ENCODE measurements around the gene DOK6. TPM values are rescaled to one million over a fixed set of nuclear protein-coding genes. Genes with fewer than 3 reads are reported as not detected.

DOK6 gene
- total RNA-seq, 2 donors from 2014 or later: 0.59 to 0.61 TPM

DNA sequence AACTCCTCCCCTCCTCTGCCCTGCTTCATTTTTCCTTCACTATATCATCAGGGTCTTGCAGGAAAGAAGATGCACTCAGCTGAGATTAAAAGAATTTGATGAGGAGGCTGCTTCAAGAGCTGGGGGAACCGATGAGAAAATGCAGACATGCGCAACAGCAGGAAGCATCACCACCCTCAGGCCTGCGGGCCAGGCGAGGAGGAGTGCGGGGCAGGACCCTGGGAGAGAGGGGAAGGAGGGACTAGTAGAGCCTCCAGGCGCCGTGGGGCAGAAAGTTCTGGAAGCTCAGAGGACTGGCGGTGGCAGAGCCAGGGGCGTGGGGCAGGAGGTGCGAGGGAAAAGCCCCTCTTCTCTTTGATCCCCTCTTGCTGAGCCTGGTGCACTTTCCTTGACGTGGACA, 438.8 kb downstream of the DOK6 start:
- Histone ChIP-seq H3K4me3 (no peak overlapping the region), H3K27ac (no peak overlapping the region), H3K36me3 (no peaks in the 10 kb centered on the region), H3K9me3 (no peaks in the 10 kb centered on the region), H3K27me3 (no peaks in the 10 kb centered on the region), H3K4me1 (no peaks in the 10 kb centered on the region), H3K9ac (ENCODE audit: low read depth in 2 of 2, low read length in 2 of 2) (no peak overlapping the region)
- intact Hi-C loops (cut with DNase I): no loop called here
- no peak for DNase-seq
- TF ChIP-seq, protein P1, sequence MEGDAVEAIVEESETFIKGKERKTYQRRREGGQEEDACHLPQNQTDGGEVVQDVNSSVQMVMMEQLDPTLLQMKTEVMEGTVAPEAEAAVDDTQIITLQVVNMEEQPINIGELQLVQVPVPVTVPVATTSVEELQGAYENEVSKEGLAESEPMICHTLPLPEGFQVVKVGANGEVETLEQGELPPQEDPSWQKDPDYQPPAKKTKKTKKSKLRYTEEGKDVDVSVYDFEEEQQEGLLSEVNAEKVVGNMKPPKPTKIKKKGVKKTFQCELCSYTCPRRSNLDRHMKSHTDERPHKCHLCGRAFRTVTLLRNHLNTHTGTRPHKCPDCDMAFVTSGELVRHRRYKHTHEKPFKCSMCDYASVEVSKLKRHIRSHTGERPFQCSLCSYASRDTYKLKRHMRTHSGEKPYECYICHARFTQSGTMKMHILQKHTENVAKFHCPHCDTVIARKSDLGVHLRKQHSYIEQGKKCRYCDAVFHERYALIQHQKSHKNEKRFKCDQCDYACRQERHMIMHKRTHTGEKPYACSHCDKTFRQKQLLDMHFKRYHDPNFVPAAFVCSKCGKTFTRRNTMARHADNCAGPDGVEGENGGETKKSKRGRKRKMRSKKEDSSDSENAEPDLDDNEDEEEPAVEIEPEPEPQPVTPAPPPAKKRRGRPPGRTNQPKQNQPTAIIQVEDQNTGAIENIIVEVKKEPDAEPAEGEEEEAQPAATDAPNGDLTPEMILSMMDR (IDR thresholded peaks at IDR 0.05): no peak

DNA sequence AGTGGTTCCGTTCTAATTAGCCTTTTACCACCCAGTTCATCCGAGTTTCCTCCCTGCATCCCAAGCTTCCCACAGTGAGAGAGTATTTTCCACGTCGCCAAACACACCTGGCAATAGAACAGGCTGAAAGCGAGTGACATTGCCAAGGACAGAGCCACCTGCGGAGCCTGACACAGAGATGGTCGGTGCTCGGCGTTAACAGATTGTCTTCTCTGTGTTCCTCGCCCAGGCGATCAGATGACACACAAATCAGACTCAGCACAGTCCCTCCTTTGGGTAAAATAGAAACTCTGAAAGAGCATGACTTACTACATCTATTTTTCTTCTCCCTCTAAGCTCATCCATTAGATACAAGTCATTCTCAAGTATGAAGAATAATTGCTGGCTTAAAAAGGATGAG, 439.3 kb downstream of the DOK6 start:
- H3K4me3 ChIP-seq: no peak overlapping the region
- H3K4me1 ChIP-seq: no peaks in the 10 kb centered on the region
- no peaks in the 10 kb centered on the region for H3K27me3 ChIP-seq
- no peaks in the 10 kb centered on the region for H3K36me3 ChIP-seq
- TF ChIP-seq, protein P1 (IDR thresholded peaks at IDR 0.05): no peak
- intact Hi-C loops (cut with DNase I): no loop called here
- no peak overlapping the region for H3K27ac ChIP-seq
- no peak overlapping the region for H3K9ac ChIP-seq (ENCODE audit: low read depth in 2 of 2, low read length in 2 of 2)
- DNase-seq: no peak
- no peaks in the 10 kb centered on the region for H3K9me3 ChIP-seq

DNA sequence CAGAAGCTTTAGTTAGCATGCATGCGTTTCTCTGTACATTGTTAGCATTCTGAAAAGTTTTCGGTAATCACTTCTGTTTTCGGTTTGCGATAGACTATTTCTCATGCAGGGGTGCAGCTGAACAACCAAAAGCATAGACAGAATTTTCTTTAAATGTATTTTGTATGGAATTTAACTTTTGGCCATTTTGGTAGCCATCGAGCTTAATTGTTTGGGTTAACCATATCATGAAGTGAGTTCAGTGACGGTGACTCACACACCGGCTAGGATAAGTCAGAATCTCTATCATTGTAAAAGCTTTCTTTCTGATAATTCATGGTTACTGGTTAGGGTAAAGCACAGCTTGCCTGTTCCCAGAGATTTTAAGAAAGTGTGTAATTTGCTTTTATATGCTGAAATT, 439.8 kb downstream of the DOK6 start:
- Histone ChIP-seq H3K4me3 (no peak overlapping the region), H3K36me3 (no peaks in the 10 kb centered on the region), H3K9me3 (no peaks in the 10 kb centered on the region), H3K27me3 (no peaks in the 10 kb centered on the region), H3K27ac (no peak overlapping the region), H3K9ac (ENCODE audit: low read depth in 2 of 2, low read length in 2 of 2) (no peak overlapping the region), H3K4me1 (no peaks in the 10 kb centered on the region)
- TF ChIP-seq, protein P1 (IDR thresholded peaks at IDR 0.05): no peak
- intact Hi-C loops (cut with DNase I): no loop called here
- no peak for DNase-seq

GRCh38 chr18:69841117-69841516, 440.4 kb downstream of the DOK6 start:
- TF ChIP-seq, protein P1 (IDR thresholded peaks at IDR 0.05): no peak
- DNase-seq: no peak
- Histone ChIP-seq H3K4me1 (no peaks in the 10 kb centered on the region), H3K4me3 (no peak overlapping the region), H3K9ac (ENCODE audit: low read depth in 2 of 2, low read length in 2 of 2) (no peak overlapping the region), H3K36me3 (no peaks in the 10 kb centered on the region), H3K27me3 (no peaks in the 10 kb centered on the region), H3K9me3 (no peaks in the 10 kb centered on the region), H3K27ac (no peak overlapping the region)
- intact Hi-C loops (cut with DNase I): no loop called here

DNA sequence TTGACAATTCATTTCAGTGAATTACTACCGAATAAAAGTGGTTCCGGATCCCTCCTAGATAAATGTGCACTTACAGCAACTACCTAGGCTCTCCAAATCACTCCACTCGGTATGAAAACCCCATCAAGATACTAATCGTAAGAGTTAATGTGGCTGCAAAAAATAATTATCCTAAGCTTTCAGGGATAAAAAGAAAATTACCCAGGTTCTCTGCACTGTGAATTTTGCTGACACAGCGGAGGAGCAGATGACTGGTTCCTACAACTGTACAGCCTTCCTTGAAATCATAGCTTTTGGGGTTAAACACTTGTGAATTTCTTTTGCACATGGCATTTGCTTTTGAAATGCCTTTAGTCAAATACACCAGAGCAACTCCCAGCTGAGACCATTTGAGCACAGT, 442.3 kb downstream of the DOK6 start:
- intact Hi-C loops (cut with DNase I): no loop called here
- H3K4me3 ChIP-seq: no peak overlapping the region
- TF ChIP-seq, protein P1 (IDR thresholded peaks at IDR 0.05): no peak
- no peaks in the 10 kb centered on the region for H3K4me1 ChIP-seq
- DNase-seq: no peak
- no peaks in the 10 kb centered on the region for H3K27me3 ChIP-seq
- no peak overlapping the region for H3K9ac ChIP-seq (ENCODE audit: low read depth in 2 of 2, low read length in 2 of 2)
- no peak overlapping the region for H3K27ac ChIP-seq
- H3K36me3 ChIP-seq: no peaks in the 10 kb centered on the region
- no peaks in the 10 kb centered on the region for H3K9me3 ChIP-seq

- H3K4me1 ChIP-seq: no peaks in the 10 kb centered on the region
- no peak overlapping the region for H3K9ac ChIP-seq (ENCODE audit: low read depth in 2 of 2, low read length in 2 of 2)
- no peaks in the 10 kb centered on the region for H3K9me3 ChIP-seq
- DNase-seq: no peak
- H3K36me3 ChIP-seq: no peaks in the 10 kb centered on the region
- H3K27me3 ChIP-seq: no peaks in the 10 kb centered on the region
- intact Hi-C loops (cut with DNase I): no loop called here
- no peak overlapping the region for H3K4me3 ChIP-seq
- no peak overlapping the region for H3K27ac ChIP-seq
- TF ChIP-seq, protein P1 (IDR thresholded peaks at IDR 0.05): no peak
Measured at GRCh38 chr18:69844656-69845055, 444.0 kb downstream of the DOK6 start.

Measured in colonic mucosa (tissue), 4 donors.